HG02588 (cell line): ENCODE measurements around the gene MSANTD3.
"Not testable (repeated sequence)": the region's sequence is repeated elsewhere in the genome, so short reads cannot be mapped to it uniquely, and the experiment has no call there.

Experiments
- ATAC-seq: cut with Tn5 transposase; IDR thresholded peaks from one replicate; pipeline ENCODE4 v1.9.1; 2021; ENCODE audit warnings: mild to moderate bottlenecking, moderate library complexity; ENCODE audit not compliant: unreplicated experiment

Gene MSANTD3

GRCh38 chr9:100428871-100429654, 2.1 kb downstream of the MSANTD3 start:
- no peak for ATAC-seq

- ATAC-seq: no peak
These were observed 3.5 kb downstream of the MSANTD3 start for GRCh38 chr9:100430286-100430940.

GRCh38 chr9:100431886-100432285, 4.9 kb downstream of the MSANTD3 start:
- no peak for ATAC-seq

- no peak for ATAC-seq
These were observed 5.8 kb downstream of the MSANTD3 start for GRCh38 chr9:100432736-100433135.

- ATAC-seq: no peak
These were observed 9.6 kb downstream of the MSANTD3 start for GRCh38 chr9:100436571-100436970.

GRCh38 chr9:100437860-100438805, 11.2 kb downstream of the MSANTD3 start:
- ATAC-seq: no peak

GRCh38 chr9:100440071-100440470, 13.1 kb downstream of the MSANTD3 start:
- no peak for ATAC-seq

GRCh38 chr9:100440487-100440886, 13.5 kb downstream of the MSANTD3 start:
- not testable (repeated sequence) for ATAC-seq

- no peak for ATAC-seq
These were observed 15.0 kb downstream of the MSANTD3 start for GRCh38 chr9:100441911-100442361.

- no peak for ATAC-seq
These were observed 17.1 kb downstream of the MSANTD3 start for GRCh38 chr9:100443781-100444768.

GRCh38 chr9:100445161-100445902, 18.4 kb downstream of the MSANTD3 start:
- no peak for ATAC-seq

GRCh38 chr9:100445903-100446549, 19.1 kb downstream of the MSANTD3 start:
- no peak for ATAC-seq

- no peak for ATAC-seq
These were observed 20.1 kb downstream of the MSANTD3 start for GRCh38 chr9:100447041-100447440.

- no peak for ATAC-seq
These were observed 21.3 kb downstream of the MSANTD3 start for GRCh38 chr9:100448266-100448665.

GRCh38 chr9:100449420-100449819, 22.5 kb downstream of the MSANTD3 start:
- ATAC-seq: peak; percentile 54

- ATAC-seq: no peak
These were observed 26.0 kb downstream of the MSANTD3 start for GRCh38 chr9:100452894-100453293.

- no peak for ATAC-seq
These were observed 28.5 kb downstream of the MSANTD3 start for GRCh38 chr9:100455470-100455869.

- ATAC-seq: no peak
These were observed 30.6 kb downstream of the MSANTD3 start for GRCh38 chr9:100457517-100457916.

GRCh38 chr9:100459963-100460362, 33.0 kb downstream of the MSANTD3 start:
- ATAC-seq: no peak
